Endothelial cell (in vitro differentiated cells): ENCODE data around the gene PDZD2. TPM values are rescaled to one million over a fixed set of nuclear protein-coding genes. Genes with fewer than 3 reads are reported as not detected.

ENCODE experiments used
- DNase-seq: peaks from one replicate; pipeline ENCODE4 v3.0.0; 2021; ENCODE audit warnings: low spot score
- H3K27ac Mint-ChIP-seq: one replicate; pipeline ENCODE4 v1.8.0; 2021; ENCODE audit warnings: mixed read lengths, inconsistent platforms; ENCODE audit not compliant: unreplicated experiment
- H3K27me3 Mint-ChIP-seq: one replicate; pipeline ENCODE4 v1.8.0; 2021; ENCODE audit warnings: mild to moderate bottlenecking, moderate library complexity, mixed read lengths, inconsistent platforms; ENCODE audit not compliant: unreplicated experiment
- H3K36me3 Mint-ChIP-seq: one replicate; pipeline ENCODE4 v1.8.0; 2021; ENCODE audit warnings: mild to moderate bottlenecking, low read depth, mixed read lengths, inconsistent platforms; ENCODE audit not compliant: unreplicated experiment
- H3K4me1 Mint-ChIP-seq: one replicate; pipeline ENCODE4 v1.8.0; 2021; ENCODE audit warnings: mild to moderate bottlenecking, mixed read lengths, inconsistent platforms; ENCODE audit not compliant: unreplicated experiment
- H3K4me3 Mint-ChIP-seq: one replicate; pipeline ENCODE4 v1.8.0; 2021; ENCODE audit warnings: mild to moderate bottlenecking, mixed read lengths, inconsistent platforms; ENCODE audit not compliant: unreplicated experiment
- H3K9me3 Mint-ChIP-seq: one replicate; pipeline ENCODE4 v1.8.0; 2021; ENCODE audit warnings: mixed read lengths, inconsistent platforms; ENCODE audit not compliant: unreplicated experiment
- total RNA-seq: library from RNA; stranded (reverse); fragmentation: NEBNext Ultra II Directional; extraction: Animal tissue kit (Norgen Biotek cat#: 25700); gene quantifications from one replicate; pipeline ENCODE4 v1.2.1, GENCODE V29; 2021; ENCODE audit not compliant: unreplicated experiment
- TF ChIP-seq, protein P1 (sequence below): fragments of 200-600 bp; sonication (generic); IDR thresholded peaks from one replicate; pipeline ENCODE4 v1.5.0; 2021; ENCODE audit warnings: antibody characterized with exemption; ENCODE audit not compliant: unreplicated experiment

The PDZD2 gene
- total RNA-seq, 1 donor from 2014 or later, result 71.1 TPM

DNA sequence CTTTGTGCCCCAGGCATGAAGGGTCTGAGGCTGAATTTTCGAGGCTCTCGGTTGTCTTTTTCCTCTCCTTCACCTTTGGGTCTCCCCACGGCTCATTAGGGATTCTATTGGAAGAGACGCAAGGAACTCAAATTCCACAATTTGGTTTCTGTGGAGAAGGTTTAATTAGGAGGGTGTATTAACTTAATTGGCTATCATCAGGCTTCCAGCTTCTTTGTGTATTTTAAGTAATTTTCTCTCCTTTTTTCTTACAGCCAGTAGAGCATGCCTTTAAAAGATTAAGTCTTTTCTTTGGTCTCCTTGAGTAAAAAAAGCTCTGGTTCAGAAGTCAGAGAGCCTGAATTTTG, 115.4 kb downstream of the PDZD2 start:
- Mint-ChIP-seq H3K27me3 (peaks cover 5% of the 10 kb centered on the region), H3K36me3 (no peaks in the 10 kb centered on the region), H3K27ac (no peak overlapping the region), H3K4me3 (no peak overlapping the region), H3K4me1 (peaks cover 3% of the 10 kb centered on the region), H3K9me3 (no peaks in the 10 kb centered on the region)
- no peak for DNase-seq
- TF ChIP-seq, protein P1, sequence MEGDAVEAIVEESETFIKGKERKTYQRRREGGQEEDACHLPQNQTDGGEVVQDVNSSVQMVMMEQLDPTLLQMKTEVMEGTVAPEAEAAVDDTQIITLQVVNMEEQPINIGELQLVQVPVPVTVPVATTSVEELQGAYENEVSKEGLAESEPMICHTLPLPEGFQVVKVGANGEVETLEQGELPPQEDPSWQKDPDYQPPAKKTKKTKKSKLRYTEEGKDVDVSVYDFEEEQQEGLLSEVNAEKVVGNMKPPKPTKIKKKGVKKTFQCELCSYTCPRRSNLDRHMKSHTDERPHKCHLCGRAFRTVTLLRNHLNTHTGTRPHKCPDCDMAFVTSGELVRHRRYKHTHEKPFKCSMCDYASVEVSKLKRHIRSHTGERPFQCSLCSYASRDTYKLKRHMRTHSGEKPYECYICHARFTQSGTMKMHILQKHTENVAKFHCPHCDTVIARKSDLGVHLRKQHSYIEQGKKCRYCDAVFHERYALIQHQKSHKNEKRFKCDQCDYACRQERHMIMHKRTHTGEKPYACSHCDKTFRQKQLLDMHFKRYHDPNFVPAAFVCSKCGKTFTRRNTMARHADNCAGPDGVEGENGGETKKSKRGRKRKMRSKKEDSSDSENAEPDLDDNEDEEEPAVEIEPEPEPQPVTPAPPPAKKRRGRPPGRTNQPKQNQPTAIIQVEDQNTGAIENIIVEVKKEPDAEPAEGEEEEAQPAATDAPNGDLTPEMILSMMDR, result no peak

DNA sequence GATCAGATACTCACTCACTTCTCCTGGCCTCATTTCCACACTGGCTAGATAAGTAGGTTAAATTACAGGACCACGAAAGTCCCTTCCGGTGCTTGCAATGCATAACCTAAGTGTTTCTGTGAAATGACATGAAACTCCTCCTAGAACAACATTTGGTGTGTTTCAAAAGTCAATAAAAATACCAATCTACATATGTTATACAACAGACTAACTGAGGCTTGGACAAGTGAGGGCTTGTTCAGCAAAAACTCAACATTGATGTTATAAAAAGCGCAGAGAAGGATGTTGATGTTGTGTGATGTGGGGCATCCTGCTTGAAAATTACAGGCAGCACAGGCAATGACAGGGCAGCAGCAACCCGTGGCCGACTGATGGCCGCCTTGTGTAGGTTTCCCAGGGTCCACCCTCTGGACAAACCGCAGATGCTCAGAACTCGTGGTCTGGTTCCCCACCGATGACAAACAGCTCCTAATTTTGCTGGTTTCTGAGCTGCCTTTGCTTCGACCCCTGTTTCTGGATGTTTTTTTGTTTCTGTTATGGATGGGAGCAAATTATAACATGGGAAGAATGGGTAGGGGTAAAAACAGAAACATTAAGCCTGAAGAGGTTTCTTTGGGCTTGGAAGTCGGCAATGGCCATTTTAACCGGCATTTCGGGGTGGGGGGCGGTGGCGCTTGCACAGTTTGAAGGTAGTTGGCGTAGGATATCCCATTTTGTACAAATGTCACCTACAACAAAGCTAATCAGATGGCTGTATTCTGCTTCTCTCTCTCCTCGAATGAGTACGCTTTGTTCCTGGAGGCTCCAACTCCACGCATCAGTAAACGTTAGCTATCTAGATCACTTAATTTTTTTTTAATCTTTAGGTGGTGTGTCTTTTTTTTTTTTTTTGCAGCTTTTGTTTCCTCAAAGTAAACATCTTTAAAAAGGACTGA, 116.1 kb downstream of the PDZD2 start:
- no peaks in the 10 kb centered on the region for H3K36me3 Mint-ChIP-seq
- H3K9me3 Mint-ChIP-seq, result no peaks in the 10 kb centered on the region
- DNase-seq, result no peak
- peaks cover 5% of the 10 kb centered on the region for H3K27me3 Mint-ChIP-seq
- H3K4me1 Mint-ChIP-seq, result peaks cover 3% of the 10 kb centered on the region
- H3K27ac Mint-ChIP-seq, result no peak overlapping the region
- no peak overlapping the region for H3K4me3 Mint-ChIP-seq
- TF ChIP-seq, protein P1, result no peak

DNA sequence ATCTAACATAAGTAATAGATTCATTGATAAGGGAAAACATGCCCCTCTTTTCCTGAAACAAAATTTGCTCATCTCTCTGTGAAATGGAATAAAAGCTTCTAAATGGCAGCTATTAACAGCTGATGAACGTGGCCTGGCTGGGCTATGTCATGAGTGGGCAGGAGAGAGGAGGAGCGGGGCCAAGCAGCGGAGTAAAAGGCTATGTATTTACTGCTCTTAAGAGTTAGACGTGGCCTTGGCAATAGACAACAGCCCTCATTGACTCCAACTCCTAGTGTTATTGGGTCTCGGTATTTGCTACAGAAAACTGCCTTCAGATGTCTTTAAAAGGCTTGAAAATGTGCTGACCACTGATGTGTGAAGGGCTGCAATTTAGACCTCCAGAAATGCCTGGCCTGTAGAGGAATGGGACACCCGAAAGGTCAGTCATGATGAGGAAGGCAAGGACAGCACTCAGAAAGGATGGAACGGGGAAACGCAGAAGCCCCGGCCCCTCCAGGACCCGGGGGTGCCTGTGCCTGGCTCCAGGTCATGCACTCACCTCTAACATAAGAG, 116.8 kb downstream of the PDZD2 start:
- no peaks in the 10 kb centered on the region for H3K9me3 Mint-ChIP-seq
- peaks cover 5% of the 10 kb centered on the region for H3K36me3 Mint-ChIP-seq
- TF ChIP-seq, protein P1, result no peak
- no peak for DNase-seq
- no peak overlapping the region for H3K4me3 Mint-ChIP-seq
- H3K4me1 Mint-ChIP-seq, result peaks cover 3% of the 10 kb centered on the region
- peaks cover 5% of the 10 kb centered on the region for H3K27me3 Mint-ChIP-seq
- no peak overlapping the region for H3K27ac Mint-ChIP-seq

DNA sequence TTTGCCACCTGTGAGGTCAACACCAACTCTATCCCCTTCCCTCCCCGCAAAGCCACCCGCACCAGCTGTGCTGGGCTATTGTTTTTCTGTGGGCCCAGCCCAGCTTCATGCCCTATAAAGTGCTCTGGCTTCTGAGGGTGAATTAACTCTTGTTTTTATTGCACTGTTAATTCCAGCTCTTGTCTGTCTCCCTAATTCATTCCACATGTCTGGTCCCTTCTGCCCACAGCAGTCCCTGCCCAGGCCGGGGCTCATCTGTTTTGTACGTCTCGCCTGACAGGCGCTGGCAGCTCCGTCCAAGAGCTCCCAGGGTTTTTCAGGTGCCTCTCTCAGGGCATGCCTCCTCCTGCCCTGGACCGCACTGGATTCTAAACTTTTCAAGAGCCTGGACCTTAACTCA, 118.9 kb downstream of the PDZD2 start:
- Mint-ChIP-seq H3K27me3 (peaks cover 5% of the 10 kb centered on the region), H3K36me3 (peaks cover 6% of the 10 kb centered on the region)

More for the DNA sequence above, 118.9 kb downstream of the PDZD2 start:
- DNase-seq, result no peak
- no peak overlapping the region for H3K4me3 Mint-ChIP-seq
- no peak overlapping the region for H3K27ac Mint-ChIP-seq
- H3K4me1 Mint-ChIP-seq, result peaks cover 3% of the 10 kb centered on the region
- TF ChIP-seq, protein P1, result no peak
- no peaks in the 10 kb centered on the region for H3K9me3 Mint-ChIP-seq
